ENCODE measurements around the gene CHD1.

GRCh38 chr5:98847054-98847453 is 81.8 kb downstream of the CHD1 start:
- TF ChIP-seq CTCF (IDR thresholded peaks at IDR 0.05; ENCODE audit: insufficient read depth, low read depth, low read length) (no peak), EZH2 (IDR thresholded peaks at IDR 0.05; ENCODE audit: insufficient read depth, low read length) (no peak)
